ENCODE measurements around the gene RBCK1. TPM values are rescaled to one million over a fixed set of nuclear protein-coding genes. Genes with fewer than 3 reads are reported as not detected.
A peak's percentile ranks its signal among the peaks of the same experiment; 100 is the strongest.

Gene RBCK1
- total RNA-seq, 1 experiment from 2014 or later = 96.6 TPM

DNA sequence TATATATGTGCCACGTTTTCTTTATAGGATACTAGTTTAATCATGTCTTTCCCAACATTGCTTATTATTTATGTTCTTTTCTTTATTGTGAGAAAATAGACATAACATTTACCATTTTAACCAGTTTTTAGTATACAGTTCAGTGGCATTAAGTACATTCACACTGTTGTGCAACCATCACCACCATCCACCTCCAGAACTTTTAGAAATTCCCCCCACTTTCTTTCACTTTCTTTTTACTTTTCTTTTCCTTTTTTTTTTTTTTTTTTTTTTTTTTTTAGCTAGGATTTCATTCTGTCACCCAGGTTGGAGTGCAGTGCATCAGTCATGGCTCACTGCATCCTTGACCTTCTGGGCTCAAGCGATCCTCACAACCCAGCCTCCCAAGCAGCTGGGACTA lies 18.5 kb downstream of the RBCK1 start:
- Histone ChIP-seq H3K4me2 (ENCODE audit: low read depth, low read length, poor library complexity, severe bottlenecking) (no peak overlapping the region), H3K9me3 (ENCODE audit: low read length) (no peaks in the 10 kb centered on the region), H3K27me3 (ENCODE audit: low read length) (no peaks in the 10 kb centered on the region), H3K79me2 (ENCODE audit: low read length) (no peaks in the 10 kb centered on the region), H3K36me3 (ENCODE audit: insufficient read depth, low read length) (peaks cover 10% of the 10 kb centered on the region; the same call in 1 of the 2 replicates), H3K4me3 (ENCODE audit: low read length) (no peak overlapping the region), H3K9ac (ENCODE audit: low read length) (no peak overlapping the region), H4K20me1 (ENCODE audit: insufficient read depth, low read depth, low read length) (0 out of 2 replicates have a peak, but pooled peaks cover 2% of the 10 kb centered on the region), H3K27ac (ENCODE audit: low read length) (no peak overlapping the region), H3K4me1 (ENCODE audit: low read length) (no peaks in the 10 kb centered on the region), H3K9me2 (replicated peaks; ENCODE audit: insufficient read depth, low read length) (no peaks in the 10 kb centered on the region), H2AFZ (ENCODE audit: low read length) (no peak overlapping the region)
- DNase-seq = no peak

GRCh38 chr20:427401-427800 lies 19.3 kb downstream of the RBCK1 start:
- H3K9me3 ChIP-seq (ENCODE audit: low read length) = no peaks in the 10 kb centered on the region
- no peaks in the 10 kb centered on the region for H3K27me3 ChIP-seq (ENCODE audit: low read length)
- H3K79me2 ChIP-seq (ENCODE audit: low read length) = no peaks in the 10 kb centered on the region
- H3K4me1 ChIP-seq (ENCODE audit: low read length) = no peaks in the 10 kb centered on the region
- no peak overlapping the region for H2AFZ ChIP-seq (ENCODE audit: low read length)
- no peak overlapping the region for H3K27ac ChIP-seq (ENCODE audit: low read length)
- no peak overlapping the region for H3K4me2 ChIP-seq (ENCODE audit: low read depth, low read length, poor library complexity, severe bottlenecking)
- H4K20me1 ChIP-seq (ENCODE audit: insufficient read depth, low read depth, low read length) = no peaks in the 10 kb centered on the region
- H3K4me3 ChIP-seq (ENCODE audit: low read length) = no peak overlapping the region
- peaks cover 10% of the 10 kb centered on the region; the same call in 1 of the 2 replicates for H3K36me3 ChIP-seq (ENCODE audit: insufficient read depth, low read length)
- no peak for DNase-seq
- H3K9me2 ChIP-seq (replicated peaks; ENCODE audit: insufficient read depth, low read length) = no peaks in the 10 kb centered on the region
- no peak overlapping the region for H3K9ac ChIP-seq (ENCODE audit: low read length)

DNA sequence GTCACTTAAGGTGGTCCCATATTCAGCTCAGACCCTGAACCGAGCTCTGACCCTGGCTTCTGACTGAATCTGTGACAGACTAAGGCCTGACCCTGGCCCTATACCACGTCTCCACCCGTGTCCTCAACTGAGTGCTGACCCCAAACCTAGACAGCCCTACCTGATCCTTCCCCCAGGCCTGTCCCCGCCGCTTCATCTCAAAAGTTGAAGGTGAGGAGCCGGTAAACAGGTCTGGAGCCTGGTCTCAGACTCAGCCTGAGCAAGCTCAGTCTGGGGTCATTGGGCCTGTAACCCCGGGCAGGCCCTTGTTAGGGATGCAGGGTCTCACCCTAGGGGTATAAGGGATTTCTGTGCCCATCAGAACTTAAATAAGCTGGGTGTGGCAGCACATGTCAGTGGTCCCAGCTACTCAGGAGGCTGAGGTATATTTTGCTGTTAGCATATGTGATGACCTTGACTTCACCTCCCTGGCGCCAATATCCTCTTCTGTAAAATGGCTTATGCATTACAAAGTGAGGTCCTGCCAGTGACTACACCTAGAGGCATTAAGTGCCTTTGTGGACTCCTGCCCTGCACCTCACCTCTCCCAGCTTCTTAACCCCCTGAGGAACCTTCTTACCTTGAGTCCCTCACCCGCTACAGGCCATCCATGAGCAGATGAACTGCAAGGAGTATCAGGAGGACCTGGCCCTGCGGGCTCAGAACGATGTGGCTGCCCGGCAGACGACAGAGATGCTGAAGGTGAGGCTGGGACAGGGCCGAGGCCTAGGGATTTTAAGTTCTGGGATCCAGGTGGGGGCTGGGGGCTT lies 20.0 kb downstream of the RBCK1 start:
- H2AFZ ChIP-seq (ENCODE audit: low read length) = no peak overlapping the region
- H3K27me3 ChIP-seq (ENCODE audit: low read length) = no peaks in the 10 kb centered on the region
- peaks cover 10% of the 10 kb centered on the region; the same call in 1 of the 2 replicates for H3K36me3 ChIP-seq (ENCODE audit: insufficient read depth, low read length)
- H4K20me1 ChIP-seq (ENCODE audit: insufficient read depth, low read depth, low read length) = no peaks in the 10 kb centered on the region
- H3K9me2 ChIP-seq (replicated peaks; ENCODE audit: insufficient read depth, low read length) = no peaks in the 10 kb centered on the region
- H3K9ac ChIP-seq (ENCODE audit: low read length) = no peak overlapping the region
- H3K4me2 ChIP-seq (ENCODE audit: low read depth, low read length, poor library complexity, severe bottlenecking) = no peak overlapping the region
- H3K27ac ChIP-seq (ENCODE audit: low read length) = no peak overlapping the region
- H3K4me1 ChIP-seq (ENCODE audit: low read length) = peaks cover under 1% of the 10 kb centered on the region
- no peak overlapping the region for H3K4me3 ChIP-seq (ENCODE audit: low read length)
- DNase-seq = no peak
- no peaks in the 10 kb centered on the region for H3K9me3 ChIP-seq (ENCODE audit: low read length)
- H3K79me2 ChIP-seq (ENCODE audit: low read length) = no peaks in the 10 kb centered on the region

DNA sequence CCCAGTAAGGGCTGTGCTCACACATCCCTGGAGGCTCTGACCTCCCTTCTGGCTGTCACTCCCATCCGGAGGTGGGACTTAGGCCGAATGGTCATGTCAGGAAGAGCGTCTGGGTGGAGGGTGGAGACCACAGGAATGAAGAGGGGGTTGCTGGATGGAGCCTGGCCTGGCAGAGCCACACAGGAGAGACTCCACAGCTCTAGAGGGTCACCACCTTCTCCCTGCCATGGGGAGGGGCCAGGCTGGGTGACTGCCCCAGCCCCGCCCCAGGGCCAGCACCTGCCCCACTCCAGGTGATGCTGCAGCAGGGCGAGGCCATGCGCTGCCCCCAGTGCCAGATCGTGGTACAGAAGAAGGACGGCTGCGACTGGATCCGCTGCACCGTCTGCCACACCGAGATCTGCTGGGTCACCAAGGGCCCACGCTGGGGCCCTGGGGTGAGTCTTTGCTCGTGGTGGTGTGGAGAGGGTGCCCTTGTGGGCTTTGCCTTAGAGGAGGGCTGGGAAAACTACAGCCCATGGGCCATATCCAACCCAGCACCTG lies 20.6 kb downstream of the RBCK1 start:
- H3K36me3 ChIP-seq (ENCODE audit: insufficient read depth, low read length) = peaks cover 10% of the 10 kb centered on the region; the same call in 1 of the 2 replicates
- H3K27me3 ChIP-seq (ENCODE audit: low read length) = no peaks in the 10 kb centered on the region
- no peak overlapping the region for H3K4me2 ChIP-seq (ENCODE audit: low read depth, low read length, poor library complexity, severe bottlenecking)
- H4K20me1 ChIP-seq (ENCODE audit: insufficient read depth, low read depth, low read length) = no peaks in the 10 kb centered on the region
- H3K9ac ChIP-seq (ENCODE audit: low read length) = no peak overlapping the region
- DNase-seq = no peak
- H3K79me2 ChIP-seq (ENCODE audit: low read length) = no peaks in the 10 kb centered on the region
- no peak overlapping the region for H3K4me3 ChIP-seq (ENCODE audit: low read length)
- H3K9me2 ChIP-seq (replicated peaks; ENCODE audit: insufficient read depth, low read length) = no peaks in the 10 kb centered on the region
- H3K27ac ChIP-seq (ENCODE audit: low read length) = no peak overlapping the region
- peaks cover 8% of the 10 kb centered on the region for H3K4me1 ChIP-seq (ENCODE audit: low read length)
- no peaks in the 10 kb centered on the region for H3K9me3 ChIP-seq (ENCODE audit: low read length)
- no peak overlapping the region for H2AFZ ChIP-seq (ENCODE audit: low read length)

DNA sequence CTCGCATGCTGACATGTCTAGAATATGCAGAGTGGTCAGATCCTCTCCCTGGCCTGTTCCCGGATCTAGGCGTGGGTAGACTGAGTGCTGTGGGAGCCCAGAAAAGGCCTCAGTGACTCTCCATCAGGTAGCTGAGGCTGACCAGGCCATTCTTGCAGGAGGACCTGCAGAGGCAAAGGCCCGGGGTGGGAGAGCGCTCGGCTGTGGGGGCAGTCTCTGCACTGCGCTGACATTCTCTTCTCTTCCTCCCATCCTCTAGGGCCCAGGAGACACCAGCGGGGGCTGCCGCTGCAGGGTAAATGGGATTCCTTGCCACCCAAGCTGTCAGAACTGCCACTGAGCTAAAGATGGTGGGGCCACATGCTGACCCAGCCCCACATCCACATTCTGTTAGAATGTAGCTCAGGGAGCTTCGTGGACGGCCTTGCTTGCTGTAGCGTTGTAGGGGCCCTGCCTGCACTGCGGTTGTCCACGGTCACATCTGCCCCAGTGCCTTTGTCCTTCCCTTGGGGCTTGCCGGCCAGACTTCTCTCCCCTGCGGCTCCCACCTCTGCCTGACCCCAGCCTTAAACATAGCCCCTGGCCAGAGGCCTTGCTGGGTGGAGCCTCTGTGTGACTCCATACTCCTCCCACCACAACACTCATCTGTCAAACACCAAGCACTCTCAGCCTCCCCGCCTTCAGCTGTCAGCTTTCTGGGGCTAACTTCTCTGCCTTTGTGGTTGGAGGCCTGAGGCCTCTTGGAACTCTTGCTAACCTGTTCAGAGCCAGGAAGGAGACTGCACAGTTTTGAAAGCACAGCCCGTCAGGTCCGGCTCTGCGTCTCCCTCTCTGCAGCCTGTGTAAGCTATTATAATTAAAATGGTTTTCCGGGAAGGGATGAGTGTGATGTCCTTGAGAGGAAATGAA lies 22.2 kb downstream of the RBCK1 start:
- peaks cover 13% of the 10 kb centered on the region for H3K4me1 ChIP-seq (ENCODE audit: low read length)
- no peak for DNase-seq
- H2AFZ ChIP-seq (ENCODE audit: low read length) = no peak overlapping the region
- H3K9ac ChIP-seq (ENCODE audit: low read length) = no peak overlapping the region
- no peaks in the 10 kb centered on the region for H3K9me2 ChIP-seq (replicated peaks; ENCODE audit: insufficient read depth, low read length)
- no peak overlapping the region for H3K4me2 ChIP-seq (ENCODE audit: low read depth, low read length, poor library complexity, severe bottlenecking)
- no peaks in the 10 kb centered on the region for H4K20me1 ChIP-seq (ENCODE audit: insufficient read depth, low read depth, low read length)
- H3K4me3 ChIP-seq (ENCODE audit: low read length) = no peak overlapping the region
- H3K27ac ChIP-seq (ENCODE audit: low read length) = no peak overlapping the region
- peaks cover 6% of the 10 kb centered on the region; the same call in 1 of the 2 replicates for H3K36me3 ChIP-seq (ENCODE audit: insufficient read depth, low read length)
- H3K79me2 ChIP-seq (ENCODE audit: low read length) = no peaks in the 10 kb centered on the region
- no peaks in the 10 kb centered on the region for H3K27me3 ChIP-seq (ENCODE audit: low read length)
- H3K9me3 ChIP-seq (ENCODE audit: low read length) = no peaks in the 10 kb centered on the region

- no peaks in the 10 kb centered on the region for H3K79me2 ChIP-seq (ENCODE audit: low read length)
- DNase-seq = peak; percentile 68
- H3K9ac ChIP-seq (ENCODE audit: low read length) = no peak overlapping the region
- H3K4me2 ChIP-seq (ENCODE audit: low read depth, low read length, poor library complexity, severe bottlenecking) = no peak overlapping the region
- H3K27me3 ChIP-seq (ENCODE audit: low read length) = no peaks in the 10 kb centered on the region
- H4K20me1 ChIP-seq (ENCODE audit: insufficient read depth, low read depth, low read length) = no peaks in the 10 kb centered on the region
- no peaks in the 10 kb centered on the region for H3K9me2 ChIP-seq (replicated peaks; ENCODE audit: insufficient read depth, low read length)
- no peaks in the 10 kb centered on the region for H3K9me3 ChIP-seq (ENCODE audit: low read length)
- peaks cover 5% of the 10 kb centered on the region; the same call in 1 of the 2 replicates for H3K36me3 ChIP-seq (ENCODE audit: insufficient read depth, low read length)
- peaks cover 13% of the 10 kb centered on the region for H3K4me1 ChIP-seq (ENCODE audit: low read length)
- H2AFZ ChIP-seq (ENCODE audit: low read length) = no peak overlapping the region
- H3K4me3 ChIP-seq (ENCODE audit: low read length) = no peak overlapping the region
- H3K27ac ChIP-seq (ENCODE audit: low read length) = no peak overlapping the region
Measured at GRCh38 chr20:431012-431904, 23.2 kb downstream of the RBCK1 start.

DNA sequence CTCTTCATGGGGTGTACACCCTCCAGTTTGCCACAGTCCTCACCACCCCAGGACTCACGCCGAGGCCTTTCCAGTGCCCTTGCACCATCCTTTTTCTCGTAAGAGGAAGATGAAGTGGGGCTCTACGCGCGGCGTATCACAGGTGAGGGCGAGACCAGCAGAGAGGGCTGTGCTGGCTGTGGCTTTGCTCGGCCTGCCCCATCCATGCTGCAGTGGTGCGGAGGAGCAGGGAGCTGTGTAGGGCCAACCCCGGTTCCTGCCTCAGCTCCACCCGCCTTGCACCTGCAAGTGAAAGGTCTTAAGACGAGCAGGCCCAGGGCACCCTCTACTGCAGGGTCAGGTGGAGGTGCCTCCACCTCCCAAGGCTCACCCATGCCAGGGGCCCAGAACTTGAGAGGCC lies 24.1 kb downstream of the RBCK1 start:
- Histone ChIP-seq H3K4me3 (ENCODE audit: low read length) (no peak overlapping the region), H3K4me2 (ENCODE audit: low read depth, low read length, poor library complexity, severe bottlenecking) (no peak overlapping the region), H3K27me3 (ENCODE audit: low read length) (no peaks in the 10 kb centered on the region), H3K9me2 (replicated peaks; ENCODE audit: insufficient read depth, low read length) (no peaks in the 10 kb centered on the region), H3K79me2 (ENCODE audit: low read length) (no peaks in the 10 kb centered on the region), H2AFZ (ENCODE audit: low read length) (no peak overlapping the region), H3K9me3 (ENCODE audit: low read length) (no peaks in the 10 kb centered on the region), H3K36me3 (ENCODE audit: insufficient read depth, low read length) (peaks cover 4% of the 10 kb centered on the region; the same call in 1 of the 2 replicates), H3K4me1 (ENCODE audit: low read length) (peaks cover 13% of the 10 kb centered on the region), H3K27ac (ENCODE audit: low read length) (no peak overlapping the region), H3K9ac (ENCODE audit: low read length) (no peak overlapping the region), H4K20me1 (ENCODE audit: insufficient read depth, low read depth, low read length) (no peaks in the 10 kb centered on the region)
- DNase-seq = no peak
